NCI-H128 (cell line): Measurements from ENCODE around the gene LGMN.

Experiments
- DNase-seq: peaks from one replicate; lab custom pipeline; 2025; ENCODE audit not compliant: unreplicated experiment; lab: John Stamatoyannopoulos, UW

LGMN gene

DNA sequence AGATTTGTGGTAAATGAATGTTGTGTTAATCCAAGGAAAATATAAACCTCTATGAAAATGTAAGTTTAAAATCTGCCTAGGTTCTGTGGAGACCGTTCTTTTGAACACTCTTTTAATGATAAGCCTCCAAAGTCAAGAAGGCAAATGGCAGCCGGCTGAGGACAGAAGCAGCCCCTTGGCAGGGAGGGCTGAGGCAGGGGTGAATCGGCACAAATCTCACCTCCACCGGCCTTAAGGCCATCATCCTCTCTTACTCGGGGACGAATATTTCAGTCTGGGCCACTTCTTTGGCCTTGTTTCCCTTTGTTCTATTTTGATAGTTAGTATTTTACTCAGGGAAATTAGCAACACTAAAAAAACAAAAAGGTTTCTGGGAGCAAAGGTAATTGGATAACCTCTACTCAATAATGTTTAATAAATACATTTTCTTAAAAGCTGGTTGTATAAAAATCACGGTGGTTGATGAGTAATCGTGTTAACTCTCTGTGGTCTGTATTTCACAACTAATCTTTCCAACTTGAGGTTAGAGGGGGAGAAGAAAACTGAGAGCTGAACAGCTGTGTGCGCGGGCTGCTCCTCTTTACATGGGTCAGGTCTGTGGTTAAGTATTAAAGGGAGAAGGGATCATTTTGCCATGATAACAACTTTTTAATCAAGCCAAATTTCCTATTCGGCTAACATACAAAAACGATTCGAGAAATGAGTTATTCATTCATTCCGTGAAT lies 18.6 kb downstream of the LGMN start:
- DNase-seq: no peak

DNA sequence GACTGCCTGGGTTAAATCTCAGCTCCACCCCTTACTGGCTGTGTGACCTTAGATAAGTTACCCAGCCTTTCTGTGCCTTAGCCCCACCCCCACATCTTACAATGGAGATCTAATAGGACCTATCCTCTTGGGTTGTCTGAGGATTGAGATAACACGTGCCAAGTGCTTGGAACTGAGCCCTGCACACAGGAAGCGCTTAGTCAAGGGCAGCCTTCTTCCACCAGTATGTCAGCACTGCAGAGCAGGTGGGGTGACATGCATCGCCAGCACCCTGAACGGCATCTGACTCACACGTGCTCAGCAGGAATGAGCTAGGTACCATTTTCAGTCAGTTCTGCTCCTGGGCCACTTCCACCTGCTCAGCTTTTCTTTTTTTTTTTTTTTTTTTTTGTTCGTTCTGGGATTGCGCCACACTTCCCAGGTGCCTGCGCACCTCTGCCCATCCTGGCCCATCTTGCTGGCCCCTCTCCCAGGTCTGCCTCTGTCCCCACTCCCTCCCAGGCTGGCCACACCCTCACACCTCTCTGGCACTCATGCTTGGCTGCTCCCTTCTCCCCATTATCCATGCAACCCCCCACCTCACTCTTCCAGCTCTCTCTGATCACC lies 19.6 kb downstream of the LGMN start:
- DNase-seq: peak; percentile 26

DNA sequence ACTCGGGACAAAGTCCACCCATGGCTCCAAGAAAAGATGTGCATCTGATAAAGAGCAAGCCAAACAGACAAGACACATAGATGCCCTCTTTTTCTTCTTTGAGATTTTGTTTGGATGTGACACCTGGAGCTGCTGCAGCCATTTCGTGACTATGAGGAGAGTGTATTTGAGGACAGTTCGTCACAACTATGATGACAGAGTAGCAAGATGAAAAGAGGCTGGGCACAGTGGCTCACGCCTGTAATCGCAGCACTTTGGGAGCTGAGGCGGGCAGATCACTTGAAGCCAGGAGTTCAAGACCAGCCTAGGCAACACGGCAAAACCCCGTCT lies 21.5 kb downstream of the LGMN start:
- DNase-seq: no peak

DNA sequence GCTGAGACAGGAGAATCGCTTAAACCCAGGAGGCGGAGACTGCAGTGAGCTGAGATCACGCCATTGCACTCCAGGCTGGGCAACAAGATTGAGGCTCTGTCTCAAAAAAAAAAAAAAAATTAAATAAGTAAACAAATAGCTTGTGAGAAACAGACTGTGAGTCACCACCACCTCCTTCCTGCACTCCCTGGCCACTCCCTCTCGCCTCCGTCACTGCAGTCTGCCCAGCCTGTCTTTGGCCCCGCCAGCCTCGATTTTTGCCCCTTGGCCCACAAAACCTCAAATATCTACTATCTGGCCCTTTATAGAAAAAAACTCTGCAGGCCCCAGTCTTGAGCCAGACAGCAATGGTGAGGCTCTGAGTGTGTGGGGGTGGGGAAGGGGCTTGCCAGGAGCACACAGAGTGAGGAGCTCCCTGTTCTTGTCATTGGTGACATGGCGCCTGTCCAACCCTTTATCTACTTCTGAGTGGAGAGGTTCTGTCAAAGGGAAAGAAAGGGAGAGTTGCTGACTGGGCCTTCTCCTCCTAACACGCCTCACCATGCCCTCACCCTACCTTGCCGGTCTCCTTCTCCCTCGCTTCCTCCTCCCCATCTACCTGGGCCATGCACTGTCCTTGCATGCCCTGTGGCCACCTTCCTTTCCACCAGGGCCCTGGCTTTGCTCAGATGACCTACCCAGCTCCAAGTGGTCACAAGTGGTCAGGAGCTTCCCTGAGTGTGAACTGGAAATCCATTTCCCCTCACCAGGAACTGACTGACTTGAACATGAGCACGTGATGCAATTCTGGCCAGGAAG lies 22.1 kb downstream of the LGMN start:
- DNase-seq: no peak

DNA sequence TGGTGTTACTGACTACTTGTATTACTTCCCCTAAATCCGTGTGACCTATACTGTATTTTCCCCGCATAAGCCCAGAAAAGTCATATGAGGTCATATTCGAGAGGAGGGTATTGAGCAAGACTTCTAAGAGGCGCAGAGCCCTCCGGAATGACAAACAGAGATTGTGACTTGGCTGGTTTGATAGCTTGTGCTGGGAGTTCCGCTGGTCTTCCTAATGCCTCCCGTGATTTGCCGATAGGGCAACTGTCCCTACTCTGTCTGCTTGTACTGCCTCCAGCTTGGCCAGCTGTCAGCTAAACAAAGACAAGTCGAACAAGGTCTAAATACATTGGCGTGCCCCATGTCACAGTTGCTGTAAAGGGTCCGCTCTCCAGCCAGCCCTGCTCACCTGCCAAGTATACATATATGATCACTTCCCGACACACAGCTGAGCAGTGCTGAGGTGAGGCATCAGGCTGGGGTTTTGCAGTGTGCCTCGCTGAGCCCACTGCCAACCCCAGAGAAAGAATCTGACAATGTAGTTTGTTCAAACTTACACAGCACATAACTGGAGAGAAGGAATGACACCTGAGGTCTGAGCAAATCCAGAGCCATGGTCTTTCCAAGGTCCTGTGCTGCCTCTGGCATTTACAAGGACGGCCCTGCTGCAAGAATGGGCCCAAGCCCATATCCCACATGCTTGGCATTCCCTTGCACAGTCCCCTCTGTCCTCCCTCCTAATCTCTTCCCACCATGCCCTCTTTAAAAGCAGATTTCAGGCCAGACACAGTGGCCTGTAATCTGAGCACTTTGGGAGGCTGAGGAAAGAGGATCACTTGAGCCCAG lies 23.7 kb downstream of the LGMN start:
- DNase-seq: no peak

DNA sequence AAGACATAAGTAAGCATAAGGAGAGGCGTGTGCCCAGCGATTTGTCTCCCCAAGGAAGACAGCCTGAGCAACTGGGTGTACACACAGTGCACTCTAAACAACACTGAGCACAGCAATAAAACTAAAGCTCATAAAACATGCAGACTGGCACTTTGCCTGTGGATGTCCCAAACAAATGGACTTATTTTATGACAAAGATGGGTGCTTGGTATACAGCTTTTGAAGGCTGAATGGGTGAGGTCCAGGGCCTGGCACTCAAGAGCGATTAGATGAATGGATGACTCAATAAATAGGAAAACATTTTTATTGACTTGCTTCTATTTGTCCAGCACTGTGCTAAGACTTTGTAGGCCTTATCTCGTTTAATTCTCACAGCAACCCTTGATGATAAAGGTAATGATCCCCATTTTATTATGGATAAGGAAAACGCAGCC lies 28.5 kb downstream of the LGMN start:
- DNase-seq: no peak

DNA sequence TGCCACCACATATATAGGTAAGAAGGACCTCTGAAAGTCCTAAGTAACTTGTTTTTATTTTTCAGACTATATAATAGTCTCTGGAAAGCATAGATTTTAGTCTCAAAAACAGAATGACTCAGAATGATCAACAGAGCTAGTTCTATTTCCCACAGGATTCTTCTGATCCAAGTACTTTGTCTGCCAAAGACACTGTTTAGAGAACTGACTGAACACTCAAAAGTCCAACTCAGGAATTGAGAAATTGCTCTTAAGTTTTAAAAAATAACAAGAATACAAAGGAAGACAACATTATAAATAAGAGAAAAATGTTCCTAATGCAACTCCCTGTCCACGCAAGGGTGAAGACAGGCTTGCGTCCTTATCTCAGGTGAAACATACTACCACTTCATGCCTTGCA lies 29.0 kb downstream of the LGMN start:
- DNase-seq: no peak

DNA sequence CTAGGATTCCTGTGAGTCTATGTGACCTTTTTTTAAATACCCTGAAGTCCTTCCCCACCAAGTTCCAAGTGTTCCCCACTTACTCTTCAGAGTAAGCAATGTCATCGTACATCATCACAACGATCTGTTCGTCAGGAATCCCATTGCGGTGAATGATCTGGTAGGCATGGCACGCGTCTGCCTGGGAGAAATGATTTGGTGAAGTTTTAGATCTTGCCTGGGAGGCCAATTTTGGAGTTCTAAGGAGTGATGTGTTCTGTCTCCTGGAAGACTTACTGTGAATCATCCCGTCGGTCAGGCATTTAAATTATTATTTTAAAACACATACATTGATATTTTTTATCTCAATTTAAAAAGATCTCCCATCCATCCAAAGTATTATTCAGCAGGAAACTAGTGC lies 29.8 kb downstream of the LGMN start:
- no peak for DNase-seq

DNA sequence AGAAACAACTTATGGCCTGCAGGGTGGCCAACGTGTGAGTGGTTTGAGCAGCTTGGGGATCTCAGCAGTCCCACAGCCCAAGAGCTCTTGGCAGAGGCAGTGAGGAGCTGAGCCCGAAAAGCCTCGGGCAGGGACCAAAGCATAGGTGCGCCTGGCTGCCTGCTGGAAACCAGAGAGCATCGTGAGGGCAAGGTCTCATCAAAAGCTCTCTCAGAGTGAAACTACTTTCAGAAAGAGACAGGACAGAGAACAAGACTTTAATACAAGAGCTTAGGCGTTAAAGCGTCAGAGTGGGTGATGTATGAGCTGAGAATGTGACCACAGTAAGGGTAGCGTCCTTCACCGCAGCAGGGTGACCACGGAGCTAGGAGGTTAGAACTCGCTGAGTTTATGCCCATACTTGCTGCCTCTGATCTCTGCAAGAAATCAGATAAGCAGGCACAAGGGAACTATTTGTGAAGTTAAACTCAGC lies 30.8 kb downstream of the LGMN start:
- no peak for DNase-seq

DNA sequence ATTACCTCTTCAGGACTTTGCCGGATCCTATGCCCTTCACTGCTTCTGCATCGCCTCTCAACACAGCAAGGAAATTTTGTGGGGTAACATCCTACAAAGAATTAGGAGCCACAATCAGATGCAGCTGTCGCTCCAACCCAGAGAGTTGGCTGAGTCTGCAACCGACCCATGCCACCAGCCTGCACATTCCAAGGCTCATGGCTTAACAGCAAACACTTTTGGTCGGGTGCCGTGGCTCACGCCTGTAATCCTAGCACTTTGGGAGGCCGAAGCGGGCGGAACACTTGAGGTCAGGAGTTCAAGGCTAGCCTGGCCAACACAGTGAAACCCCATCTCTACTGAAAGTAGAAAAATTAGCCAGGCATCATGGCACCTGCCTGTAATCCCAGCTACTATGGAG lies 32.3 kb downstream of the LGMN start:
- no peak for DNase-seq

DNA sequence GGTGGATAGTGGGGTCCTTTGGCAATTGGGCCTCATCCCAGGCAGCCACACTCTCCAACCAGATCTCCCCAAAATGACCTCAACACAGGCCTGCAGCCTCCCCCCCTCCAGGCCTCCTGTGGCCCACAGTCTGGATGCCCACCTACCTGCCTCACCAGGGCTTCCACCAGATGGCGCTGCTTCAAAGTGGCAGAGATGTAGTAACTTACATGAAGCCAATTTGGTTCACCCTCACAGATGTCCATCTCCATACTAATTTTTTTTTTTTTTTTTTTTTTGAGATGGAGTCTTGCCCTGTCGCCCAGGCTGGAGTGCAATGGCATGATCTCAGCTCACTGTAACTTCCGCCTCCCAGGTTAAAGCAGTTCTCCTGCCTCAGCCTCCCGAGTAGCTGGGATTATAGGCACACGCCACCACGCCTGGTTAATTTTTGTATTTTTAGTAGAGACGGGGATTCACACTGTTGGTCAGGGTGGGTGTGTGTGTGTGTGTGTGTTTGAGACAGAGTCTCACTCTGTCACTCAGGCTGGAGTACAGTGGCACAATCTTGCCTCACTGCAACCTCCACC lies 33.6 kb downstream of the LGMN start:
- DNase-seq: peak; percentile 66

DNA sequence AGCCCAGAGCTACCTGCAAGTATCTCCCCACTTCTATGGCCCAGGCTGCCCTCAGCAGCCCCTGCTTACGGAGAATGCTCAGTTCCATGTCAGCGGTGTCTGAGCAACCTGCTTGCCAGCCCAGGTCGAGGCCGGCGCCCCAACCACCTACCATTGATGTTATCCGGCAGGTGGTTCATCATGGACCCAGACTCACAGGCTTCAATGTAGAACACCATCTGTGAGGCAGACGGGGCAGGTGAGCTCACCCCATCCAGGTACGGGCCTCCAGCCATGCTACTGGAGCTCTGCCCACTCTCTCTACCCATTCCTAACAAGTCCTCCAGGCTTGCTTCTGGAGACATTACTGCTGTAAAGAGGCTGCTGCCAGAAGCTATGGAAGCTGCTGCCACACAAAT lies 35.8 kb downstream of the LGMN start:
- no peak for DNase-seq

DNA sequence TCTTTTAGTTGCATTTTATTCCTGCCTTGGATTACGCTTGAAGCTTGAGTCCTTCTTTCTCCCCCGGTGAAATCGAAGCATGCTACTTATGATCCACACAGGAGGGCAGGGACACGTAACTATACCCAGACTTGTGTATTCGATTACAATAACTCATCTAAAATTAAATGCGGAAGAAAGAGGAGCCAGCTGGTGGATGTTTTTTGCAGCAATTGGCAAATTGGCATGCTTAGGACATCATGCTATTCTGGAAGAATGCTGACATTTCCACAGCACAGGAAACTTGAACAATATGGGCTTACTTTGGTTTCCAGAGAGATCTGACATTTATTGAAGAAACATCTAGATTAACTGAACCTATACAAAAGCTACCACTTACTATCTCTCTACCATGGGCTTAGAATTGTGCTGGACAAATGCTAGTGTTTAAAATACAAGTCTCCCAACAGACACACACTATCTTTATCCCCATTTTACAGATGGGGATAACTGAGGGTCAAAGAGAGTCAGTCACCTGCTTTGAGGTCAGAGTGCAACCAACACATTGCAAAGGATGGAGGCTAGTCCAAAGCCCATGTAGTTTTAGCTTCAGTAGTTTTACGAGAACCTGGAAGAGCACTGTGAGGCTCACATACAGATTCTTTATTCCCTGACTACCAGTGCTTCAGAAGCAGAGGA lies 36.3 kb downstream of the LGMN start:
- no peak for DNase-seq

DNA sequence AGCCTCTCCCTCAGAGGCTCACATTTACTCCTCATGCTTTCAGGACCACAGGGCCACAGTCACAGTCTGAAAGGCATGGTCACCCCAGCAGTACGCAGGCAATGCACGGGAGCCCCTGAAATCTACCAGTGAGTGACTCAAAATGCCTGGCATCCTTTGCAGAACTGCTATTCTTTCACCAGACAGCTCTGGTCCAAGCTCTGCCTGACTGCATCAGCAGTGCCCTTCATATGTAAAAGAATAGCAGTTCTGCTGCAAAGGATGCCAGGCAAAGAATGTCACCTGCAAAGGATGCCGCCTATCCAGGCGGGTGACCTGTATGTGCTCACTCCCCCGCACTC lies 38.5 kb downstream of the LGMN start:
- DNase-seq: no peak

DNA sequence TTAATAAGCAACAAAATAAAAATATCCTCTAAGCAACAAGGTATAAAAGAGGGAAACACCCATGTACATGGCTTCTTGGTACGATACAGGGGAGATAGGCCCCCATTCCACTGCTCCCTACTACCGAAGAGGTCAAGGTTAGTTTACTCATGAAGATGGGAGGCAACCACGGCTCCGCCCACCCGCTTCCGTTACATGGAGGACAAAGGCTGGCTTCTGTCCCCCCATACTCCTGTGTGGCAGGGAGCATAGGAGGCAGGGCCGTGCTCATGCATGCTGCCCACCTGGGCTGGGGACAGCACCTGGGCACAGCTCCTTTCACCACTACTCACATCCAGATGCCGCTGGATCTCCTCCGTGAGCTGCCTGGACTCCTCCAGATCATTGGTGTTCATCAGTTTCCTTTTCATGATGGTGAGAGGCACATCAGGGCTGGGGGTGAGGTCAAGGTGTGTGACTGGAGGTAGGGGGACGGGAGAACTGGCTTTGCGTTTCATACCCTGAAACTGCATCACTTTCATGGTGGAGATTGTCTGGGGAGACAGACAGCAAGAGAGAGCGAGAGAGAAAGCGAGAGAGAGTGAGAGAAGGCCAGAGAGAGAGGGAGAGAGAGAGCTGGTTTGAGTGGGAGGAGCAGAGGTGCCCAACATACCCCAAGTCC lies 39.0 kb downstream of the LGMN start:
- DNase-seq: no peak

DNA sequence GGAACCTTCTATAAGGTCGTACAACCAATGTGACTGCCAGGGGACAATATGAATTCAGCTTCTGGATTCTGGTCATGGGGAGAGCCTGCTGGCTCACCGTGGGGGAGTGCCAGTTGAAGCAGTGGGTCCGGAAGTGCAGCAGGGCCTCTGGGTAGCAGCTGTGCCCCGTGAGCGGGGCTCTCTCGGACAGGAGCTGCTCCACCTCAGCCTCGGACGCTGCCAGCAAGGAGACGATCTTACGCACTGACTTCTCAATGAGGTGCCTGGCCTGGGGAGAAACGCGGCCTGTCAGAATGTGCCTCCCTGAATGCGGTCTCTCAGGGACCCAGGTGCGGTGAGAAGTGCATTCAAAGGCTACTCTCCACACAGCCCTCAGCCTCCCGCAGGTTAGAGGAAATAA lies 42.0 kb downstream of the LGMN start:
- DNase-seq: no peak

DNA sequence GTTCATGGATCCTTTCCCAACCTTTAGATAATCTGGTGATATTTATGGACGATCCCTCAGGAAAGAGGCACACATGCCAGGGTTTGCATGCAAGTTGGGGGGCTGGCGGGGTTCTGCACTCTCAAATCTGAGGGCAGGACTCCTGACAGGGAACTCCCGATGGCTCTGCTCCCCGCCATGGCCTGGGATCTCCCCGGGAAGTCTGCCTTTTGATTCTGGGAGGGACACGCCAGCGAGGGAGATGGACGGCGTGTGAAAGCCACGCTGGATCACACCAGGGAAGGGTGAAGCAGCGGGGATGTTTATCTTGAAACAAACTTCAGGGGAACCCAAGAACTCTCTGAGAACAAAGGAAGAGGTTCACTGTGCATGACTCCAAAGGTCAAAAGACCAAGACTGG lies 43.6 kb downstream of the LGMN start:
- DNase-seq: no peak

DNA sequence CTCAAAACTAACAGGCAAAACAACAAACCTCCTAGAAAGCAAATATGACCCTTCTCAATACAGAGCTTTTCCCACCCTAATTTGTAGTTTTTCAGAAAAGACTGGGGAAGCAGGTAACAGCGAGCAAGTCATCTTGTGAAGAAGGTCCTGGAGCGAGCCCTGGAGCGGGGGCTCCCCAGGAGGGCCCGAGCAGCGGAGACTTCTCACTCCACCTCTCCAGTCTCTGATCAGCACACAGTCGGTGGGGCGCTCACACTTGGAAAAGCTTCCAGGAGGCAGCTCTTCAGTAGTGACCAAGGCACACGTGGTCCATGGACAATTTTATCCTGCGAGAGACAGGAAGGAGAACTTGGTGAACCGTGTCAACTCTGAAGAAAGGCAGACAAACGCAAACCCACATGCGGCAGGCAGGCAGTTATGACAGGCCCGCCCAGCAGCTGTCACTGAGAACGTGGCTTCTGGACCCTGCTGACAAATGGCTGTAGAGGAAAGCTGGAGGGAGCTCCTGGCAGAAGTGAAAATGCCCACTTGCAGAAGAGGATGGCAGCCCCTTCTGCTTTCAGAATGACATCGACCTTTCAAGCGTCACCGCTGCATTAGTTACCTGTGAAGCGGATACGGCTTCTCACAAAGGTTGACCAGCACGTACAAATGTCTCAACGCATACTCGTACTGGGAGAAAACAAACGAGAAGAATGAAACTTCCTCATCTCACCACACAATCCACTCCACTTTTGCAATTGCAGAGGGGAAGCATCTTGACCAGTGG lies 44.2 kb downstream of the LGMN start:
- DNase-seq: no peak

DNA sequence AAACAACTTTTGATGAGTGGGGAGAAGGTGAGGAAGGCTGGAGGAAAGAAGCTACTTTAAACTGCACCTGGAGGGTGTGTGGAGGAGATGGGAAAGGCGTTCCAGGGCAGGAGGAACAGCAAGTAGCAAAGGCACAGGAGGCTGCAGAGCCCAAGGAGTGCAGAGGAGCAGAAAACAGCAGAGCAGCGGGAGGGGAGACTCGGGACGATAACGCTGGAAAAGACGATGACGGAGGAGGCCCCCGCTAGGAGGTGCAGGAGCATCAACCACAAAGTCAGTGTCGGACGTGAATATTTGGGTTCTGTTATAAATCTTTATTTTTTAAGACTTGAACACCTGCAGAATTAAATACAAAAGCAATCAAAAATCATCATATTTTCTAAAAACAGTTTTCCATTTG lies 44.9 kb downstream of the LGMN start:
- no peak for DNase-seq
